GM23338 (cell line): ENCODE measurements around the gene MAPKAPK3.

Experiments
- CTCF ChIP-seq, 2 experiments: fragments of 200-600 bp in 1 of 2; sonication (generic) in 1 of 2; conservative IDR thresholded peaks; 2 replicates each; pipeline versions ENCODE4 v1.5.1 to v1.6.1; 2016 to 2017; ENCODE audit warnings: antibody characterized with exemption in 2 of 2, low read depth in 2 of 2, mild to moderate bottlenecking in 2 of 2, moderate library complexity in 1 of 2
- EZH2 ChIP-seq: fragments of 200-600 bp; sonication (generic); IDR thresholded peaks from one replicate; pipeline ENCODE4 v1.8.0; 2017; ENCODE audit warnings: antibody characterized with exemption, mild to moderate bottlenecking, low read depth; ENCODE audit not compliant: unreplicated experiment
- EZH2phosphoT487 ChIP-seq: fragments of 200-600 bp; sonication (generic); IDR thresholded peaks from one replicate; pipeline ENCODE4 v1.8.1; 2018; ENCODE audit warnings: antibody characterized with exemption; ENCODE audit not compliant: unreplicated experiment
- REST ChIP-seq: IDR thresholded peaks from one replicate; pipeline ENCODE4 v1.6.1; 2018; ENCODE audit warnings: antibody characterized with exemption; ENCODE audit not compliant: unreplicated experiment
- ZNF331 ChIP-seq: fragments of 250-450 bp; sonication (Bioruptor Pico); IDR thresholded peaks from 2 replicates; pipeline ENCODE4 v1.5.0; 2020; ENCODE audit warnings: low read depth, mild to moderate bottlenecking, moderate library complexity

GRCh38 chr3:50591196-50591741, 25.7 kb upstream of the MAPKAPK3 start:
- TF ChIP-seq EZH2 (no peak), ZNF331 (CRISPR knock-in tag) (no peak), CTCF (conservative IDR thresholded peaks at IDR 0.05; ENCODE audit: low read depth in 2 of 2) (no peak), EZH2phosphoT487 (no peak), REST (no peak)
